22Rv1 (cell line): ENCODE results near the gene DHH.

Experiments
- CTCF ChIP-seq: fragments of 450-650 bp; IDR thresholded peaks from 2 replicates; pipeline ENCODE4 v1.5.1; 2017; ENCODE audit warnings: mild to moderate bottlenecking
- ZFX ChIP-seq: fragments of 450-650 bp; IDR thresholded peaks from 2 replicates; pipeline ENCODE4 v1.6.1; 2017; ENCODE audit warnings: antibody characterized with exemption, borderline replicate concordance

- TF ChIP-seq CTCF: no peak
- no peak for TF ChIP-seq ZFX
Observed at GRCh38 chr12:49051777-49052438, 42.7 kb downstream of the DHH start.
